Stimulated activated CD4-positive, alpha-beta T cell treated with anti-CD3 and anti-CD28 coated beads, Interleukin-1b, Interleukin-23, amount 100 ng/mL, for 24 hours (primary cell): ENCODE measurements around the gene TRIM47.

Experiments used
- DNase-seq, 4 experiments: peaks; one replicate each; pipeline ENCODE4 v3.0.0-alpha.2; 2020; ENCODE audit warnings: low read depth in 4 of 4, low spot score in 1 of 4

TRIM47 gene

DNA sequence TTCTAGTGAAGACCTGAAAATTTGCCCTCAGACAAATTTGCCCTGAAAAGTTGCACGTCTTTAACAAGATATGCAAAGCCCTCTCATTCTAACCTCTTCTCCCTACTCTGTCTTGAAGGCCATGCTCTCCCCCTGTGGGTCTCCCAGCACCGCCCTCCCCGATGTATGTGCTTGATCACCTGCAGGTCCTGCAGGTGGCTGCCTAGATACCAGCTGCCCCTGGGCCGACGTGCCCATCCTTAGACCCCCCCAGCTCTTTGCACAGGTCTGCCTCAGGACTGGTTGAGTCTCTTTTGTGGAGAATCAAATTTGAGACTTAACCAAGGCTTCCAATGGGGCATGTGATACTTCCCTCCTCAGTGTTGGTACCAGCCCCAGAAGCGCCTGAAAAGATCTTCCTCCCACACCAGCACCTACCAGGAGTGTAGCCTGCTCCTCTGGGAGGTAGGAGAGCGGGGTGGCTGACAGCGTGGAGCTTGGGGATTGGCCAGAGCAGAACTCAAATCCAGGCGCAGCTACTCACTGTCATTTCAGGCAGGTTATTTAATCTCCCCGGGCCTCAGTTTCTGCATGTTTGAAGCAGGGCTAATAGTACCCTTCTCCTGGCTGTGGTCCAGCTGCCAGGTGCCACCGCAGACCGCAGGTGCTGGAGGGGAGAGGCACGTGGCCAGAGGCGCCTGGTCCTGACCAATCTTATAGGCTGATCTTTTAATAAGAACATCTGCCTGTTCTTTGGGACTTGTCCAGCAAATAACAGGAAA is 30.9 kb upstream of the TRIM47 start:
- no peak for DNase-seq

DNA sequence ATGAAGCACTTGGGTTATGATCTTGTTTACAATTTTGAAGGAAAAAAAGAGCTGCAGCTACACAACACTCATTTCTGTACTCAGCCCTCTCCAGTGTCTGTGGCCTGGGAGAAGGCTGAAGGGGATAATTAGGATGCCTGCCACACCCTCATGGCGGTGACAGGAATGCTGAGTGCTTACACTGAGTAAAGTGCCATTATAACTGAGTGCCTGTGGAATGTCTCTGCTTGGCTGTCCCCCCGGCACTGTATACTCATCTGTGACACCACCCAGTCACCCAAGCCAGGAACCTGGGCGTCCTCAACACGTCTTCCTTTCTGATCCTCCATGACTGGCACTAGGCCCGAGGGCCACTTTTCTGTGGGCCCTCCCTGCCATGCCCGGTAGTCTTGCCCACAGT is 29.8 kb upstream of the TRIM47 start:
- DNase-seq, result no peak

DNA sequence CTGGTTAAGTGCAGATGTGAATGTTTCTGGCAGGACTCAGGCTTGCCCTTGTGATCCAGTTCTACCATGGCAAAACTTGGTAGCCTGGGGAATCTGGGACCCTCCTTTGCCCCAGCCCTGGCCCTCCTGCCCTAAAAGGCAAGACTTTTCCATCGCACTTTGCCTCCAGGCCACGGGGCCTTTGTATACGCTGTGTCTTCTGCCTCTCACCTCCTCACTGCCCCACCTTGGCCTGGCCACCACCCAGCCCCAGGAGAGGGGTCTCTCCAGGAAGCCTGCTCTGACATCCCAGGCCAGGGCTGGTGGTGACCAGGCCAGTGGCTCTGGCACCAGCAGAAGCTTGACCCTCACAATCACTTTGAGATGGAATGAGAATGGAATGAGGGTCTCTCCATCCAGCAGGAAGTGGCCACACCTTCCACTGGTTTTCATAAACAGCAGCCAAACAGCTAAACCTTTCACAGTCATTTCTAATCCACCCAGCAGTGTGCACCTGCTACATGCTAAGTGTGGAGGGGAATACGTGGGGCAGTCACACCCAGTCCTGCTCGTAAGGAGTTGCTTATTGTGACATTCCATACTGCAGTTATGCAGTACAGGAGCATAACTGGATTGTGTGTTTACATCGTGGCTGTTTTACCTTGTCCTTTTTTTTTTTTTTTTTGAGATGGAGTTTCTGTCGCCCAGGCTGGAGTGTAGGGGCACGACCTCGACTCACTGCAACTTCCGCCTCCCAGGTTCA is 27.9 kb upstream of the TRIM47 start:
- DNase-seq, result no peak

DNA sequence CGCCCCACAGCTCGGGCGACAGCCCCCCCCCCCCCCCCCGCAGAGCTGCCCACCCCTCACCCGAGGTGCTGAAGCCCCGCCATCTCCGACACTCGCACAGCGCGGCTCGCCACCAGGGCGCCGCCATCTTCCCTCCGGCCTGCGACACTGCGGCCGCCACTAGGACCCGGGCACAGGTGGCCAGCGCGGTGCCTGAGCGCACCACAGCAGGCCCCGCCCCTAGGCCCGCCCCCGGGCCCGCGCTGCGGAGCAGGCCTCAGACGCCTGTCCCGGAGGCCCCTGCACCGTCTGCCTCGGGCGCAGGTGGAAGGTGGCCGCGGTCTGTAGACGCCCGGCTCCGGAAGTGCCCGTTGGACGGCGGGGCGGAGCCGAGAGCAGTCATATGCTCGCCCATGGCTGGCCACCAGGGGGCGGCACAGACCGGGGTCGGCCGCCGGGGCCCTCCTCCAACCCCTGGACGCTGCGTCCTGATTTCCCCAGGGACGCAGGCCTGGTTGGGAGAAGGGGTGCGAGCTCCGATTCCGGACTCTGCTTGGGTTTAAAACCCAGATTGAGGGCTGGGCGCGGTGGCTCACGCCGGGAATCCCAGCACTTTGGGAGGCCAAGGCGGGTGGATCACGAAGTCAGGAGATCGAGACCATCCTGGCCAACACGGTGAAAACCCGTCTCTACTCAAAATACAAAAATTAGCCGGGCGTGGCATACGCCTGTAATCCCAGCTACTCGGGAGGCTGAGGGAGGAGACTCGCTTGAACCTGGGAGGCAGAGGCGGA is 26.6 kb upstream of the TRIM47 start, which contains the start of gene MRPL38:
Gene MRPL38, minus strand, starts transcription at position 136 of the 773 bp plus-strand sequence. Its CDS starts 9 bp downstream, at position 127.
- peak; percentile 81 to 94 (median 90) for DNase-seq

DNA sequence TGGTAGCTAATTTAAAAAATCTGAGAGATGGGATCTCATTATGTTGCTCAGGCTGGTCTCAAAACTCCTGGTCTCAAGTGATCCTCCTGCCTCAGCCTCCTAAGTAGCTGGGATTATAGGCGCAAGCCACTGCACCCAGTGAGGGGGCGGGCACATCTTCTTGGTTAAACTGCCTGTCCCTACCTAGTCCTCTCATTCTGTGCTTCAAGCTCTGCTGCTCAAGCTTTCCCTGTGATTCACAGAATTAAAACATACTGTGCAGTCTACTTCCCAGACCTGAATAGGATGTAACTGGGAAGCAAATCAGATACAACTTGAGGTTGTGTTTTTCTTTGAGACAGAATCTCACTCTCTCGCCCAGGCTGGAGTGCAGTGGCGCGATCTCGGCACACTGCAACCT is 24.0 kb upstream of the TRIM47 start:
- DNase-seq, result no peak

DNA sequence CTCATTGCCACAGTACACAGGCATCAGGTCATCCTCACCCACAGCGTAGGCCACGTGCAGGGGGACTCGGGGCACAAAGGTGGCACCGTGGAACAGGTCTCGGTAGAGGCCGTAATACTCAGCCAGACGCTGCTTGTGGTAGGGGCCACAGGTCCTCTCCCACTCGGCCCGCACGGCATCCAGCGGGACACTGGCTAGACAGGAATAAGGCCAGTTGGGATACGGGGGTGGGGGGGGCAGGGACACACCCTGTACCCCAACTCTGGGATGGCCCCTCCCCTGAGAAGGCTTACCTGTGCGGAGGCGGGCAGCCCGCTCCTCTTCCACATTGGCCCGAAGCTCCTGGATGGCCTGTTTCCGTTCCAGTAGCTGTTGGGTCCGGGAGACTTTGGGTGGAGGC is 23.3 kb upstream of the TRIM47 start:
- no peak for DNase-seq

DNA sequence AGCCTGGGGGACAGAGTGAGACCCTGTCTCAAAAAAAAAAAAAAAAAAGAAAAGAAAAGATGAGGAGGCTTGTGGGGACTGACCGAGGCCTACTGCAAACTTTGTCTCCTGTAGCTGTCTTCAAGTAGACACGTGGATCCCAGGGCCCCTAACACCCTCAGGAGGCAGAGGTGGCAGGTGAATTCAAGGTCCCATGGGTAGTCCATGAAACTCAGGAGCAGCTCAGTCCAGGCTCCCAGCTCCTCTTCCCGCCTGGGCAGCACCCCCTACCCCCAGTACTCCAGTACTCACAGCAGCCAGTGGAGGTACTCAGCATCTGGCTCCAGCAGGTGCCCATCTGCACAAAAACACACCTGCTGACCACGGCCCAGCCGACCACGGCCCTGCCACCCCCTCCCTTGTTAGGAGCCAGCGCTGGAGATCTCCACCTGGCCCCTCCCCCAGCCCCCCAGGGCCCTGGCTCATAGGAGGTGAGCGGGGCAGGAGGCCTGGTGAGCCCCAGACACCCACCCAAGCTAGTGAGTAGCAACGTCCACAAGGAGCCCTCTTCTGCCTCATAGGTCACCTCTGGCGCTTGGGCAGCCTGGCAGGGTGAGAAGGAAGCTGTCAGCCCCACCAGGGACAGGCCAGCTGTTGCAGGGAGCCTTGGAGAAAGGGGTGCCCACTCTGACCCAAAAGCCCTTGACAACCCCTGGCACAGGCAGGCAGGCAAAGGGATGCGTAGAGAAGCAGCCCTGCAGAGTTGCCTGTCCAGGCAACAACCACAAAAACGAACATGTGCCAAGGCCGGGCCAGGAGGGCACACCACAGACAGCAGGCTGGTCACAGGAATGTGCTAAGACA is 22.5 kb upstream of the TRIM47 start:
- no peak for DNase-seq

DNA sequence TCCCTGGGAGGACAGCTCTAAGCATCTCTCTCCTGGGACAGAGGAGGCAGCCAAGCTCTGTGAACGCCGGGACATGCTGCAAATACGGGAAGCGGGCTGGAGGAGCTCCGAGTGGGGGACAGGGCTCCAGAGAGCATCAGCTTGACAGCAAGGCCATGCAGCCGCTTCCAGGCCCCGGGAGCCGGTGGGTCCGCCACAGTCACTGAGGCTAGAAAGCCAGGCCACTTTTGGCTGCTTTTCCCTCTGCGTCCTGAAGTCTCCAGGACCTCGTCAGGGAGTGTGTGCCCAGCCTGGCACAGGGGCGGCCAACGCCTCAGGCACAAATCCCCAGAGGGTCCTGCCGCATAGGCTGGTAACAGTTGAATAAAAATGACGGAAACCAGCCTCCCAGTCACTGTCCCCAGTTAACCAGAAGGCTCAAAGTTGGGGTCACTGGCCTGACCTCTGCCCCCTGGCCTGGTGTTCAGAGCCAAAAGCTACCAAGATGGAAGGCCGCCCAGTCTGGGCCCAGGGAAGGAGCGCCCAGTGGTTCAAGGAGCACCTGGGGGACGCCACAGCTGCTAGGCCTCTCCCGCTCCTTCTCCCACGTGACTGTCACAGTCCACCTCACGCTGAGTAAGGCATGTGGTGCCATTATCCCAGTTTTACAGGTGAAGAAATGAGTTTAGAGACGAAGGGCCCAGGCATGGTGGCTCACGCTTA is 21.5 kb upstream of the TRIM47 start:
- no peak for DNase-seq

DNA sequence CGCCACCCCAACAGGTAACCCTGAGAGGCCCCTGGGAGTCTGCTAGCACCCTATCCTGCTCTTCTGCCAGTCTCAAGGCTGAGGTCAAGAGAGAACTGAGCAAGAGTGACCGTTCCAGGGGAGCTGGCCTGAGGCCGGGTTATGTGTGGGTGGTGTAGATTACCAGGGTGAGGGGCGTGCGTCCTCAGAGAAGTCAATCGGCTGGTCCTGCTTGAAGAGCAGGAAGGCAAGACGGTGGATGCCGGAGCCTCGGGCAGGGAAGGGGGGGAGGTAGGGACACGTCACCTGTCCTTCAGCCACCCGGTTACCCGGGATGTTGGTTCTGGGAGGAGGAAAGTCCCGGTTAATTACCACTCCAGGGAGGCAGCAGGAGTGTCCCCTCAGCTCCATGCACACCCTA is 21.0 kb upstream of the TRIM47 start:
- DNase-seq, result no peak

DNA sequence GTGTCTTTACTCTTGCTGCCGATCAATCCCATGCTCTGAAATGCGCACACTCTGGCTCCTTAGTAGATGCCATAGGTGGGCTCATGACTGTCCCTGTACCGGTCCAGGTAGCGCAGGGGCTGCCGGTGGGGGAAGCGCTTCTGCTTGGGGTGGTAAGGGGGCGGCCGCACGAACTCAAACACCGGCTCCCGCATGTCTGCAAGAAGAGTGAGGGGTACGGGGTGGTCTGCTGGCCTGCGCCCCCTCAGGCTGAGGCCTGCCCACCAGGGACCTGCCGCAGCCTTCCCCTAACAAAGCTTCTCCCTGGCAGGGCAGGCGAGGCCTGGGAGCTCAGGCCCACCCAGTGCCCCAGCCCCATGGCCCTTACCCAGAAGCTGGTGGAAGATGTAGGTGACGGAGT is 20.4 kb upstream of the TRIM47 start:
- no peak for DNase-seq

DNA sequence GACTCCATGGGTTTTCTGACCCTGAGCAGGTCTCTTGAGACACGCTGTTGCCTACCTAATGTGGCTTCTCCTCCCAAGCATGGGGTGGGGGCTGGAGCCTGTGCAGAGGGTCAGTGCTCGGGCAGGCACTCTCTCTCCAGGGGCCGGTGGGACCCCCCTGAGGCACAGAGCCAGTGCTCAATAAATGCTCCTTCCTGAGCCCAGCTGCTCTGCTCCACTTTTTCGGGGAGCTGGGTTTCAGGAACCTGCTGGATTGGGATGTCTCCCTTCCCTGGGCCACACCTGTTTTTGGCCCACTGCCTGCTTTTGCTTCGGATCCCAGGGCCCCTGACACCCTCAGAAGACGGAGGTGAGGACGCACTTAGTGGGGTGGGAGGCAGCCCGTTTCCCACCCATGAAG is 19.7 kb upstream of the TRIM47 start:
- DNase-seq, result no peak

DNA sequence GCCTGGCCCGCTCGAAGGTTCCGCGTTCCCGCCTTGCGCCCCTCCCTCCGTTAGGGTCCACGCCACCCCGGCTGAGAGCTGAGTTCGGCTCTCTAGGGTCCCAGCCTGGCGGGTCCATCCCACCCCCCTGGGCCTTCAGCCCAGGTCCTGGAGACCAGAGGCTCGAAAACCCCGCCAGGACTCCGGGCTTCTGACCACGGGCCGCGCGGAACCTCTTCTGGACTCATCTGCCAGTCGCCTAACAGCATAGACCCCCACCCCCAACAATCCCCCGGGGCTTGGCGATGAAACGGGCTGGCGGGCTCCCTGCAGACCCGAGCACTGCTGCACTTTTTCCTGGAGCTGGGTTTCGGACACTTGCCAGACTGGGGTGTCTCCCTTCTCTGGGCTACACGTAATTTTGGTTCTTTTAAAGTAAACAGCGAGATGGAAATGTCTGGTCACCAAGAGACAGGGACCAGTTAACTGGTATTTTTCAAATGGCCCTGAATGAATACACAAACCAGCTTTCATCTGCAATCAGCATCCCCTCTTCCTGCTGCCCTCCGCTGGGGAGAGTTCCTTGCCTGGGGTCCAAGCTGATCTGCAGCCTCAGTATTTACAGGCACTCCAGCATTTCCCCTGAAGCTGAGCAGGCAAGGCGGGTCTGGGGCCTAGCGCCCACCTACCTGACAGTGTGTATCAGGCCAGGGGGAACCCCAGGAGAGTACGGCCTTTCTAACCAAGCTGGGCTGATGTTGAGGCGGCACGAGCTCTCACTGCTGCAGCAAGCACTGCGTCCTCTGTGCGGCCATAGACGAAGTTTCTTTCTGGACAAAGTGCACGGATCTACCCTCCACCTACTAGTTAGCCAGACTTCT is 19.0 kb upstream of the TRIM47 start:
- DNase-seq, result no peak

DNA sequence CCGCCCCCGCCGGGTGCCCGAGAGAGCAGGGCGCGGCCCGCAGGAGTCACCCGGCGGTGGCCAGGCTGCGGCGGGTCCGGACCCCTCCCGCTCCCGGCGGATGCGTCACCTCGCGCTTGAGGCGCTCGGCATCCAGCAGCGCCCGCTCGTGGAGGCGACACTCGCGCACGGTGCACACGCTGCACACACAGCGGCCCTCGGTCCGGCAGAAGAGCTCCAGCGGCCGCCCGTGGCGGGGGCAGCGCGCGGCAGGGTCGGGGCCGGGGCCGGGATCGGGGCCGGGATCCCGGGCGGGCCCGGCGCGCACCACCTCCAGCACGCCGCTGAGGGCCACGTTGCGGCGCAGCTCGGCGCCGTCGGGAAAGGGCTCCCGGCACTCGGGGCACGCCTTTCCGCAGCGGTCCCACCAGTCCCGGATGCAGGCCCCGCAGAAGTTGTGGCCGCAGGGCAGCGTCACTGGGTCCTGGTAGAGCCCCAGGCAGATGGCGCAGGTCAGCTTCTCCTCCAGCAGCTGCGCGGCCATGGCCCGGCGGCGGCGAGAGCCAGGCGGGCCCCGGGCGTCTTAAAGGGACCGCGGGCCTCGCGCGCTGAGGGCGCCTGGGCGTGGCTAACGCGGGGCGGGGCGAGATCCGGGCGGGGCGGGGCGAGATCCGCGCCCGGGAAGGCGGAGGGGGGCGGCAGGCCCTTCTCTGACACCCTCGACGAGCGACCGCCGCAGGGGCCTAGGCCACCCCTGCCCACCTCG is 18.2 kb upstream of the TRIM47 start, which contains the start of gene TRIM65:
Gene TRIM65, minus strand, starts transcription at position 537 of the 745 bp plus-strand sequence. Its CDS starts 14 bp downstream, at position 523.
- DNase-seq, result peak in 3 of 4 experiments; percentile 66 to 71 (median 71)

DNA sequence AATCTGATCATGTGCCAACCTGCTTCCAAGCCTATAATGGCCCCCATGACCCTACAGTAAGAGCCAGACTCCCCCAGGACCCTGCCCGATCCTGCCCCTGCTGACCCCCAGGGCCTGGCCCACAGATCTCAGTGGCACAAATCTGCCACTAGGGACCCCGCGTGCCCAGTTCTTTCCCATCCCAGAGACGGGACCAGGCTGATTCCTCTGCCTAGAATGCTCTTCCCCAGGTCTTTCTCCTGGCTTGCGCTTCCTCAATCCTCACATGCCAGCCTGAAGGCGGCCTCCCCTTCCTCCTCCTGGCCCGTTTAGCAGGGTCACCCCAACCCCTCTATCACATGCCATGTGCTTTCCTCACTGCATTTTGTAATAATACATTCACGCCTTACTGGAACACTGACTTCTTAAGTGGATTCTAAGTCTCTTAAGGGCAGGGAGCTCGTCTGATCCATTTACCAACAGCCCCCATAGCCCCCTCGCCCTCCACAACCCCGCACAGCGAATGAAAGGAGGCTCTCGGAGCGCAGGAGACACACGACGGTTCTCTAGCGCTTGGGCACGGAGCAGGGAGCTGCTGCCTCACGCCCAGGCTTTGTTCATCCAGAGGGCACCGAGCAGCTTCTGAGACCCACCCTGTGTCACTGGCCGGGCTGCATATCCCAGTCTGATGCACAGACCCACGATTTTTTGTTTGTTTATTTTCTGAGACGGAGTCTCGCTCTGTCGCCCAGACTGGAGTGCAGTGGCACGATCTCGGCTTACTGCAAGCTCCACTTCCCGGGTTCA is 17.2 kb upstream of the TRIM47 start:
- DNase-seq, result no peak

DNA sequence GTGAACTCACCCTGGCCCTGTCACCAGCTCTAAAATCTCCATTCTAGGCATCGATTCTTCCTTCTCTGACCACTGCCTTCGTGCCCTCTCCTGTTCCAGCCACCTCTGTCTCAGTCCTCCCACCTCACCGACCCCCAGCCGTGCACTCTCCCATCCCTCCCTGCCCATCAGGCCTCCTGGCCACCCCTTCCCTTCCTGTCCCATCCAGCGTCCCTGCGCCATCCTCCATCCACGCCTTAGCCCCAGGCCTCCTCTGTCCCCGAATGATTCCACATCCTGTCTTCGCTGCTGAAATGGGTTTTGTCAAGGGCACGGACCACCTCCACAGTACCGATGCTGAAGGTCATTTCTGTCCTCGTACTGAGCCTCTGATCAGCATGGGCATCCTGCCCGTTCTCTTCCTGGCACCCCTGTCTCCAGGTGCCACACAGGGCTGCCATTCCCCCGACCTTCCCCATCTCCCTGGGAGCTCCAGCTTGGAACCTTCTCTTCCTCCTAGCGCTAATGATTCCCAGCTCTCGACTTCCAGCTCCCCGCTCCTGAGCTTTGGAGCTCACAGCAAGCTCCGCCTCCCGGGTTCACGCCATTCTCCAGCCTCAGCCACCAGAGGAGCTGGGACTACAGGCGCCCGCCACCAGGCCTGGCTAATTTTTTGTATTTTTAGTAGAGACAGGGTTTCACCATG is 15.8 kb upstream of the TRIM47 start:
- no peak for DNase-seq

DNA sequence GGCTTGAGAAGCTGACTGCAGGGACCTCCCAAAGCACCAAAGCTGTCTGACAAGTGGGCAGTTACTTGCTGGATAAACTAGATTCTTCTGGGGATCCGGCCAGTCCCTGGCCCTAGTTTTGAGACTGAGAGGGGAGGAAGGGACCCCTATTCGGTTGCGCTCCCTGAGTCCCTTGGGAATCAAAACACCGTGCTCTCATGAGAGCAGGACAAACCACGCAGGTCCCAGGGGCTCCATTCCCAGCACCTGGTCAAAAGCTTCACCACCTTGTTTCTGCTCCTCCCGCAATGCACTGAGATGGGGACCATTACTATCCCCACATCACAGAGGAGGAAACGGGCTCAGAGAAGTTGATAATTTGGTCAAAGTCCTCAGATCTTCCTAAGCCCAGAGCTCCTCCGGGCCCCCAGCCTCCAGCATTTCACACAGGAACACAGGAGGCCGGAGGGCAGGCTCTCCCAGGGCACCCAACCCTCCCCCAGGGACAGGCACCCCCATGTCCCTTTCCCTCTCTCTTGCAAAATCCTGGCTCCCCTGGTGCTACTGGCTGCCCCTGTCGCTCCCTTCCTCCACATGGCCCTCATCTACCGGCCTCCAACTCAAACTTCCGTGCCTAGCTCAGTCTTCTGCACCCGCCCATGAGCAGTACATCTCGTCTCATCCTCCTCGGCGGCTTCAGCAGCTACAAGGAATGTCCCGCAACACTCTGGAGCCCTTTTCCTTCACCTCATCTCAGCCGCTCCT is 15.1 kb upstream of the TRIM47 start:
- DNase-seq, result no peak
